ELR (cell line): ENCODE measurements around the gene DNAJA4.
A peak's percentile ranks its signal among the peaks of the same experiment; 100 is the strongest.
"Not testable (repeated sequence)": the region's sequence is repeated elsewhere in the genome, so short reads cannot be mapped to it uniquely, and the experiment has no call there.

ENCODE experiments used
- DNase-seq: peaks from one replicate; pipeline ENCODE4 v3.0.0-alpha.2; 2015; ENCODE audit warnings: low read depth

DNAJA4 gene

GRCh38 chr15:78244101-78244500, 20.3 kb upstream of the DNAJA4 start:
- DNase-seq, result no peak

GRCh38 chr15:78244893-78245292, 19.5 kb upstream of the DNAJA4 start:
- DNase-seq, result no peak

- not testable (repeated sequence) for DNase-seq
These were observed 19.0 kb upstream of the DNAJA4 start for GRCh38 chr15:78245392-78245791.

GRCh38 chr15:78245976-78246620, 18.3 kb upstream of the DNAJA4 start:
- DNase-seq, result not testable (repeated sequence)

- no peak for DNase-seq
These were observed 16.5 kb upstream of the DNAJA4 start for GRCh38 chr15:78247911-78248310.

GRCh38 chr15:78249131-78249530, 15.2 kb upstream of the DNAJA4 start:
- DNase-seq, result no peak

- no peak for DNase-seq
These were observed 13.2 kb upstream of the DNAJA4 start for GRCh38 chr15:78251136-78251535.

- DNase-seq, result no peak
These were observed 8.8 kb upstream of the DNAJA4 start for GRCh38 chr15:78255421-78256043.

- DNase-seq, result no peak
These were observed 8.3 kb upstream of the DNAJA4 start for GRCh38 chr15:78256044-78256437.

- no peak for DNase-seq
These were observed 6.7 kb upstream of the DNAJA4 start for GRCh38 chr15:78257681-78258080.

GRCh38 chr15:78259232-78259631, 5.1 kb upstream of the DNAJA4 start:
- no peak for DNase-seq

- DNase-seq, result no peak
These were observed 3.9 kb upstream of the DNAJA4 start for GRCh38 chr15:78260489-78260888.

GRCh38 chr15:78261062-78261461, 3.3 kb upstream of the DNAJA4 start:
- DNase-seq, result no peak

- DNase-seq, result no peak
These were observed 996 bp upstream of the DNAJA4 start for GRCh38 chr15:78263351-78263781.

- DNase-seq, result no peak
These were observed 457 bp upstream of the DNAJA4 start for GRCh38 chr15:78263907-78264303.

- no peak for DNase-seq
These were observed 737 bp downstream of the DNAJA4 start for GRCh38 chr15:78265137-78265460.

- peak; percentile 42 for DNase-seq
These were observed 1.4 kb downstream of the DNAJA4 start for GRCh38 chr15:78265752-78266224.

- no peak for DNase-seq
These were observed 1.9 kb downstream of the DNAJA4 start for GRCh38 chr15:78266229-78266628.

- DNase-seq, result no peak
These were observed 2.4 kb downstream of the DNAJA4 start for GRCh38 chr15:78266806-78267205.

GRCh38 chr15:78272316-78272715, 8.0 kb downstream of the DNAJA4 start:
- DNase-seq, result no peak

- DNase-seq, result no peak
These were observed 8.4 kb downstream of the DNAJA4 start for GRCh38 chr15:78272776-78273175.

GRCh38 chr15:78274994-78275393, 10.6 kb downstream of the DNAJA4 start:
- no peak for DNase-seq

GRCh38 chr15:78276064-78276943, 11.9 kb downstream of the DNAJA4 start:
- no peak for DNase-seq
